Measurements from ENCODE around the gene CDC6.
"Not testable (repeated sequence)": the region's sequence is repeated elsewhere in the genome, so short reads cannot be mapped to it uniquely, and the experiment has no call there.

CDC6 gene

DNA sequence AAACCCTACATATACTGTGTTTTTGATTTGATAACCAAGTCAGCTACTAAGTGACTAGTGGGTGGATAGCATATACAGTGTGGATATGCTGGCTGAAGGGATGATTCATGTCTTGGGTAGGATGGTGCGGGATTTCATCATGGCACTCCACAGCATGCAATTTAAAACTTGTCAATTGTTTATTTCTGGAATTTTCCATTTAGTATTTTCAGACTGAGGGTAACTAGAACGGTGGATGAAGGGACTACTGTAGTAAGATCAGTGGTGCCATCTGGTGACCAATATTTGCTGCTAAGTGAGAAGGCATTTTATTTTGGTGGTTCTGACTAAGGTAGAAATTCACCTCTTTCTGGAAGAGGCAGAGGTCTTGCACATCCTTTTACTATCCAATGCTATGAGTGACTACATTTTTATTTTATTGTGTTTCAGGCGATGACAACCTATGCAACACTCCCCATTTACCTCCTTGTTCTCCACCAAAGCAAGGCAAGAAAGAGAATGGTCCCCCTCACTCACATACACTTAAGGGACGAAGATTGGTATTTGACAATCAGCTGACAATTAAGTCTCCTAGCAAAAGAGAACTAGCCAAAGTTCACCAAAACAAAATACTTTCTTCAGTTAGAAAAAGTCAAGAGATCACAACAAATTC is 3.1 kb downstream of the CDC6 start:
- no peak for DNase-seq

DNA sequence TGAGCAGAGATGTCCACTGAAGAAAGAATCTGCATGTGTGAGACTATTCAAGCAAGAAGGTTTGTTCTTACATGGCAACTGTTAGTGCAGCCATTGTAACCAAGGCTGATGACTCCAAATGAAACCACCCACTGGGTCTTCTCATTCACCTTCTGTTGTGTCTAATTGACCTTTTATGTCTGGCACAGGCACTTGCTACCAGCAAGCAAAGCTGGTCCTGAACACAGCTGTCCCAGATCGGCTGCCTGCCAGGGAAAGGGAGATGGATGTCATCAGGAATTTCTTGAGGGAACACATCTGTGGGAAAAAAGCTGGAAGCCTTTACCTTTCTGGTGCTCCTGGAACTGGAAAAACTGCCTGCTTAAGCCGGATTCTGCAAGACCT is 3.6 kb downstream of the CDC6 start:
- no peak for DNase-seq

DNA sequence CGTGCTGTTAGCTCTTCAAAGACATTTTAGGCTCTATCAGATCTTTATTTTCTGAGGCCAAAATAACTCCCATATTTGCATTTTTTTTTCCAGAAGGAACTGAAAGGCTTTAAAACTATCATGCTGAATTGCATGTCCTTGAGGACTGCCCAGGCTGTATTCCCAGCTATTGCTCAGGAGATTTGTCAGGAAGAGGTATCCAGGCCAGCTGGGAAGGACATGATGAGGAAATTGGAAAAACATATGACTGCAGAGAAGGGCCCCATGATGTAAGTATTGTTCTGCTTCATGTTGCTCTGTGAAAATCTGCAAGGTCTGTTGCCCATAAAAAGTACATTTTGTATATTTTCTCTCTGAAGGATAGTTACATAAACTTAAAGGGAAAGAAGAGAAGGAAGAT is 5.7 kb downstream of the CDC6 start:
- DNase-seq, result no peak

- DNase-seq, result no peak
These were observed 8.1 kb downstream of the CDC6 start for GRCh38 chr17:40295488-40296436.

GRCh38 chr17:40297511-40297910 is 9.8 kb downstream of the CDC6 start:
- DNase-seq, result no peak

- no peak for DNase-seq
These were observed 11.0 kb downstream of the CDC6 start for GRCh38 chr17:40298726-40299125.

DNA sequence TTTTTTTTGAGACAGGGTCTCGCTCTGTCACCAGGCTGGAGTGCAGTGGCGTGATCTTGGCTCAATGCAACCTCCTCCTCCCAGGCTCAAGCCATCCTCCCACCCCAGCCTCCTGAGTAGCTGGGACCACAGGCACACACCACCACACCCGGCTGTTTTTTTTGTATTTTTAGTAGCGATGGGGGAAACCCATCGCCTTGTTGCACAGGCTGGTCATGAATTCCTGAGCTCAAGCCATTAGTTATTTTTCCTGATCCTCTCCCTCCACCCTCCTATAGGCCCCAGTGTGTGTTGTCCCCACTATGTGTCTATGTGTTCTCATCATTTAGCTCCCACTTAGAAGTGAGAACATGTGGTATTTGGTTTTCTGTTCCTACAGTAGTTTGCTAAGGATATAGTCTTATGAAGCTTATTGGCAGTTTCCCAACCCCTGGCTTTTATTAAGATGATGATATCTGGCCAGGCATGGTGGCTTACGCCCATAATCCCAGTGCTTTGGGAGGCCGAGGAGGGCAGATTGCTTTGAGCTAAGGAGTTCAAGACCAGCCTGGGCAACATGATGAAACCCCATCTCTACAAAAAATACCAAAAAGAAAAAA is 11.6 kb downstream of the CDC6 start:
- DNase-seq, result not testable (repeated sequence)

DNA sequence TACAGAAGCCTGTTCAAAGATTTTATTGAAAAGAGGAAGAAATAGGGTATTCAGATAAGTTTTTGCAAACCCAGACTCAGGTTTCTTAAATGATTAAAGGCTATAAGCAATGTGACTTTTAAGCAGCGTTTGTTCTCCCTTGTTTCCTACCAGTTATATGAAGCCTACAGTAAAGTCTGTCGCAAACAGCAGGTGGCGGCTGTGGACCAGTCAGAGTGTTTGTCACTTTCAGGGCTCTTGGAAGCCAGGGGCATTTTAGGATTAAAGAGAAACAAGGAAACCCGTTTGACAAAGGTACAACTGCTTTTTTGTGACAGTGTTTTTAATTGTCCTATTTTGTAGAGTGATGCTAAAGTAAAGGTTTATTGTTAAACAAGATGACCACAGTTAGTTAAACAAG is 13.6 kb downstream of the CDC6 start:
- no peak for DNase-seq

DNA sequence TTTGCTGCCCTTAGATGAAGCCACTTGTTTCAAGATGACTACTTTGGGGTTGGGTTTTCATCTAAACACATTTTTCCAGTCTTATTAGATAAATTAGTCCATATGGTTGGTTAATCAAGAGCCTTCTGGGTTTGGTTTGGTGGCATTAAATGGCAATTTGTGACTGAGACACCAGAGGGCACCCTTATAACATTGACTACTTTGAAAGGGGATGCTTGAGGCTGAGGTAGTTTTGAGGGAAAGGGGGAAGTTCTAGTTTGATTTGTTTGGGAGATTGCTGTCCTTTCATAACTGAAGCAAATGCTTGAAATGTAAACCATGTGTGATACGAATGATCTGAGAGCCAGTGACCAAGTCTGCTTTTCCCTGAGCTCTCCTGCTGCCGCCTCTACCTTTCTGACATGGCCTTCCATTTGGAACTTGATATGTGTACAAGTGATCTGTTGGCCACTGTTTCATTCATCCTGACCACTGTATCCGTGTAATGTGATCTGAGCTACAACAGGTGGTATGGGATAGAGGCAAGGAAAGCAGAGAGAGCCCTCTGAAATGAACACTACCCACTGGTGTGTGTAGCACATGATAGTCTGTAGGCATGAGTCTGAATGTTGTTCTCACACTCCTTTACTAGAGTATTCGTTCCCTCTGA is 15.5 kb downstream of the CDC6 start:
- DNase-seq, result peak; percentile 60

DNA sequence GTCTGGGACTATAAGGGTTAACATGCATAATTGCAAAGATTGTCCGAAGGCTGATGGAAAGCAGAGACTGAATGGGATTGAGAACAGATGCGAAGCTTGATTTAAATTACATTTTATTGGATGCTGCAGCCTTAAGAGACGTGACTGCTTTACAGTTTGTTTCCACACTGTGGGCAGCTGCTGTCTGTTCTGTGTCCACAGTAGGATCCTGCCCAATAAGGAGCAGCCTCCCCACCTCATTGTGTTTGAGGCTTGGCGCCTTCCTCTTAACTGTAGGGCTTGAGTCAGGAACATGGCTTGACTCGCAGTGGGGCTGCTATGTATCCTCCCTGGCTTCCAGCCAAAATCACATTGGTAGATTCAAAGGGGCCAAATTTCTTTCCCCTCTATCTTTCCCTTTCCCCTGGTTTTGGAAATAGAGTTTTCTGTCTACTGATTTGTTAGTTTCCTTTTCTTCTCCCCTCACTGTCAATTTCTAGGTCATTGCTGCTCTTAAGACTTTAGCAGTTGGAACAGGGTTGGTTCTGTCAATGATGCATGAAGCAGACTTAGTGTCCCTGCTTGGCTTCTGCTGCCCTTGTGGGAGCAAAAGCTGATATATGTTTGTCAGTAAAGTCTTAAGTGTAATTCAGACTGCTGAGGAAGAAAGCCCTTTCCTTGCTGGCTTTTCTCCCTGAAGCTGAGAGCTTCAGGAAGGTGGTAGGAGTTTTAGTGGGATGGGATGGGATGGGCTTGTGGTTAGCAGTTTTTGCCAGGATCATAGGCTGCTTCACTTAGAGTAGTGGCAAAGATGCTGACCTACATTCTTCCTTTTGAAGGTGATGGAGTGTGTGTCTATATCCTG is 16.3 kb downstream of the CDC6 start:
- DNase-seq, result no peak

DNA sequence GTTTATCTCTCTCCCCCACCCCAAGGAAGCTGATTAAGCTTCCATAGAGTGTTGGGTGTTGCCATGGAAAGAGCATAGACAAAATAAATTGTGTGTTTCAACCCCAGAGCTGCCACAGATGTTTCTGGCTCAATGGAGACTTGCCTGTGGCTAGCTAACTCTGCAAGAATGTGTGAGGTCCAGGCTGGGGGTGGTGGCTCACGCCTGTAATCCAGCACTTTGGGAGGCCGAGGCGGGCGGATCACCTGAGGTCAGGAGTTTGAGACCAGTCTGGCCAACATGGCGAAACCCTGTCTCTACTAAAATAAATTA is 16.8 kb downstream of the CDC6 start:
- DNase-seq, result not testable (repeated sequence)

DNA sequence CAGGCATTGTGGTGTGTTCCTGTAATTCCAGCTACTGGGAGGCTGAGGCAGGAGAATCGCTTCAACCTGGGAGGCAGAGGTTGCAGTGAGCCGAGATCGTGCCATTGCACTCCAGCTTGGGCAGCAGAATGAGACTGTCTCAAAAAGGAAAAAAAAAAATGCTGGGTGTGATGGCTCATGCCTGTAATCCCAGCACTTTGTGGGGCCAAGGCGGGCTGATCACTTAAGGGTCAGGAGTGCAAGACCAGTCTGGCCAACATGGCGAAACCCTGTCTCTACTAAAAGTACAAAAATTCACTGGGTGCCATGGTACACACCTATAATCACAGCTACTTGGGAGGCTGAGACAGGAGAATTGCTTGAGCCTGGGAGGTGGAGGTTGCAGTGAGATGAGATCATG is 17.2 kb downstream of the CDC6 start:
- DNase-seq, result not testable (repeated sequence)

- DNase-seq, result no peak
These were observed 18.7 kb downstream of the CDC6 start for GRCh38 chr17:40306395-40306794.

DNA sequence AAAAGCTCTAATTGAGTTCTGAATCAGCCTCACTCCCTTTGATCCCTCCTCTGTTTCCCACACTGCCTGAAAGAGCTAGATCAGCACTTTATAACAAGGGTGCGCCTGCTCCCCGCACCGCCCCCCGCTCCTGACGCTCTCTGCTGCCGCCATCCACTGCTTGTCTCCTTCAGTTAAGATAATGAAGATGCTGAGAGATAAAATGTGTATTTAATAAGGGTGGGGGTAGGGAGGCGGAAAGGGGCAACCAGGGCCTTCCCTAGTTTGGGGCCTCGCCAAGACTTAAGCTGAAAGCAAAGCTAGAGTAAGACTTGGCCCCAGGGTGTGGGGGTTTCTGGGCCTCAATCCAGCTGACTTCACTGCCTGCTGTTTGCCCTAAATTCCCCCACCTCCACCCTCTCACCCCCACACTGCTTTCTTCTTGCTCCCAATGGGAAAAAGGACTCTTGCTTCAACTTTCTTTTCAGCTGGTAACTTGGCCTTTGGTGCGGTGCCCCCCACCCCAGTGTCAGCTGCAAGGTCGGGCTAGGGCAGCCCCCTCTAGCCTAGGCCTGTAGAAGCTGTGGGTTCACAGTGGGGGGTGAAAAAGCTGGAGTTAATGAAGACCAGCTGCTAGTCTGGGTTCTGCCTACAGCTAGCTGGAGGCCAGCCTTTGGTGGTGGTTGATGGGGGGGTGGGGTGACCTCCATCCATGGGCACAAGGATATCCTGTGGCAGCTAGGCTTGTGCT is 19.5 kb downstream of the CDC6 start:
- DNase-seq, result no peak

- no peak for DNase-seq
These were observed 20.1 kb downstream of the CDC6 start for GRCh38 chr17:40307740-40308239.

- no peak for DNase-seq
These were observed 21.6 kb downstream of the CDC6 start, which contains the start of gene RARA for GRCh38 chr17:40309031-40309948. Gene RARA, plus strand, starts transcription at chr17:40309180. Its CDS starts 22,039 bp downstream, at chr17:40331219.

DNA sequence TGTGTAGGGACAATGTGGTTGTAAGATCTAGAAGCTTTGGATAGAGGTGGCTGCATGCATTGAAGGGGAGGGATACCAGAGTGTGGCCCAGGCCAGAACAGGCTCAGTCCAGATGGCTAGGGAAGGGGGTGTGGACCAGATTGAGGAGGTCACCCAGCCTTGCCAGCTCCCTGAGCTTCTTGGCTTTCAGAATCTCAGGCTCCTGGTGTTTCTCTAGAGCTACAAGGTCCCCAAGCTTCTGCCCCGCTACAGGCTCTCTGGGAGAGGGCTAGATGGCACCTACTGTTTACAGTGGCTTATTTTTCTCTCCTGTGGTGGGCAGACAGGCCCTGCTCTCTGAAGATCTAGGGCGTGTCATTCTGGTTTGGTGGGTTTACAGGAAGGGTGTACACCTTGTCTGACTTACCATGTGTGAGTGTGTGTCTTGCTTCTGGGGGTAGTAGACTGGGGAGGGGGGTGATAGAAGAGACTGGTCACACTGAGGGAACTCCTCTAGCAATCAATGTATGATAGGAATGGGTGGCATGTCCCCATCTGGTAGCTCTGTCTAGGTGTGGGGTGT is 22.4 kb downstream of the CDC6 start:
- DNase-seq, result no peak

DNA sequence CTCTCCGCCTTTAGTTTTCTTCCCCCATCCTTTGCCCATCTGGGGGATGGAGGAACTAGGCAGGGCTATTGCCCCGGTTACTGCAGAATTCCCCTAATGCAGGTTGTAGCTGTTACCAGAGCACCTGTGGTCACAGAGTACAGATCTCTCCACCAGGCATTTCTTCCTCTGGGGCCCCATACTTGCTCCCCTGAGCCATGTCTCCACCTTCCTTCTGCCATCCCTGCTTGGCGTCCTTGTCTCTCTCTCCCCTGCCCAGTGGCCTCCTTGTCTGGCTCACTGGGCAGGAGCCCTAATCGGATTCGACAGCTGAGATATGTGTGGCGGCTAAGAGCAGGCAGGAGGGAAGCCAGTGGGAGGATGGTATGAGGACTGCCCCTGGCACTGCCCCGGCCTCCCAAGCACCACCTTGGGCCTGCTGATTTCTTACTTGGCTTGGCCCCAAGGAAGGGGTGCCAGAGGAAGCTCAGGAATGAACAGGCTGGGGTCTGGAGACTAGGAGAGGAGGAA is 23.3 kb downstream of the CDC6 start:
- no peak for DNase-seq

DNA sequence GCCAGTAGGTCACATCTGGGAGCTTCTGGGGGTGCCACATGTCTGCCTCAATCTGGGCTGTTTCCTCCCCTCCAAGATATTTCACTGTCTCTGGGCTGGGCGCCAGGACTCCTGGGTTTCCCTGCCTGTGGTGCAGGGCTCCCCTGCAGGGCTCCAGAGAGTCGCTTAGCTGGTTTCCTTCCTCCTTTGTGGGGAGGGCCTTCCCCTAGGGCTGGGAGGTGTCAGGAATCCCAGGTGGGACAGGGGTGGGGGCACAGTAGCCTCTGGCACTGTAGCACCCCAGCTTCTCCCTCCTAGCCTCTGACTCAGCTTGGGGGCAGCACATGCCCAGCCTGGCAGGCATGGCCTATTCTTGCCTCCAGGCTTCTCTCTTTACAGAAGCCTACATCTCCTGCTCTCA is 23.9 kb downstream of the CDC6 start:
- DNase-seq, result no peak
